GM23248 (cell line): Measurements from ENCODE around the gene SPRN. TPM values are rescaled to one million over a fixed set of nuclear protein-coding genes. Genes with fewer than 3 reads are reported as not detected.
"Not testable (repeated sequence)": the region's sequence is repeated elsewhere in the genome, so short reads cannot be mapped to it uniquely, and the experiment has no call there.

ENCODE experiments used
- DNase-seq: peaks from one replicate; pipeline ENCODE4 v3.0.0-alpha.2; 2015
- H2AFZ ChIP-seq: fragments of 200-600 bp; sonication (generic); 2 replicates; pipeline ENCODE4 v1.6.1; 2016; ENCODE audit warnings: antibody characterized with exemption
- H3F3A ChIP-seq: fragments of 200-600 bp; sonication (generic); 2 replicates; pipeline ENCODE4 v1.6.1; 2016; ENCODE audit warnings: mild to moderate bottlenecking, antibody characterized with exemption, mixed run types; ENCODE audit not compliant: insufficient read depth
- H3K27ac ChIP-seq: fragments of 200-600 bp; sonication (generic); 2 replicates; pipeline ENCODE4 v1.5.1; 2016; ENCODE audit warnings: mild to moderate bottlenecking
- H3K27me3 ChIP-seq: fragments of 200-600 bp; sonication (generic); replicated peaks from 2 replicates; pipeline ENCODE4 v1.6.1; 2016; ENCODE audit warnings: mild to moderate bottlenecking; ENCODE audit not compliant: insufficient read depth
- H3K36me3 ChIP-seq: fragments of 200-600 bp; sonication (generic); 2 replicates; pipeline ENCODE4 v1.6.1; 2016; ENCODE audit warnings: low read depth, mild to moderate bottlenecking
- H3K4me1 ChIP-seq: fragments of 200-600 bp; sonication (generic); 2 replicates; pipeline ENCODE4 v1.6.1; 2016; ENCODE audit warnings: mild to moderate bottlenecking; ENCODE audit not compliant: insufficient read depth
- H3K4me2 ChIP-seq: fragments of 200-600 bp; sonication (generic); one replicate; pipeline ENCODE4 v1.6.1; 2016; ENCODE audit warnings: mild to moderate bottlenecking; ENCODE audit not compliant: unreplicated experiment
- H3K4me3 ChIP-seq: fragments of 200-600 bp; sonication (generic); 2 replicates; pipeline ENCODE4 v1.5.1; 2016; ENCODE audit warnings: mild to moderate bottlenecking
- H3K79me2 ChIP-seq: fragments of 200-600 bp; sonication (generic); 2 replicates; pipeline ENCODE4 v1.6.1; 2016; ENCODE audit warnings: mild to moderate bottlenecking; ENCODE audit not compliant: insufficient read depth
- H3K9ac ChIP-seq: fragments of 200-600 bp; sonication (generic); 2 replicates; pipeline ENCODE4 v1.6.1; 2016; ENCODE audit warnings: mild to moderate bottlenecking
- H3K9me2 ChIP-seq: fragments of 200-600 bp; sonication (generic); 2 replicates; pipeline ENCODE4 v1.6.1; 2016; ENCODE audit warnings: mixed run types, mild to moderate bottlenecking, moderate library complexity; ENCODE audit not compliant: insufficient read depth
- H3K9me3 ChIP-seq: fragments of 200-600 bp; sonication (generic); one replicate; pipeline ENCODE4 v1.6.1; 2017; ENCODE audit warnings: low read depth
- H4K20me1 ChIP-seq: fragments of 200-600 bp; sonication (generic); 2 replicates; pipeline ENCODE4 v1.6.0; 2016; ENCODE audit not compliant: insufficient read depth
- EZH2 ChIP-seq: fragments of 200-600 bp; sonication (generic); IDR thresholded peaks from 2 replicates; pipeline ENCODE4 v1.6.1; 2018; ENCODE audit warnings: antibody characterized with exemption, mild to moderate bottlenecking; ENCODE audit not compliant: insufficient read depth, poor library complexity, severe bottlenecking
- EZH2phosphoT487 ChIP-seq: fragments of 200-600 bp; sonication (generic); IDR thresholded peaks from 2 replicates; pipeline ENCODE4 v1.6.1; 2018; ENCODE audit warnings: antibody characterized with exemption, moderate library complexity, mild to moderate bottlenecking, low read depth; ENCODE audit not compliant: insufficient read depth
- WGBS, 2 experiments: methylation state at CpG; one replicate each; pipeline ENCODE4 v1.1.6; 2015 to 2017; ENCODE audit warnings: low lambda C conversion rate in 2 of 2, low coverage in 1 of 2; ENCODE audit errors: missing lambda C conversion rate in 2 of 2; 5-methylcytosine and 5-hydroxymethylcytosine counted together
- in situ Hi-C: fragments of 300-500 bp; cut with MboI; formaldehyde crosslinking; loops from 2 replicates; pipeline ENCODE4 v1.15.0; 2020
- polyA plus RNA-seq: library from polyadenylated mRNA; unstranded; fragments of >200 nt; fragmentation: Nextera tagmentation; extraction: Ambion mirVana; gene quantifications from 2 replicates; pipeline ENCODE4 v1.2.1, GENCODE V29; 2016
- total RNA-seq: library from RNA; depleted of rRNA; stranded (reverse); fragments of >200 nt; shearing (Covaris generic); gene quantifications from 2 replicates; pipeline ENCODE4 v1.2.3, GENCODE V29; 2014

Gene SPRN
- total and polyA plus RNA-seq, 2 experiments from 2014 or later, result 0.22 to 0.34 TPM

DNA sequence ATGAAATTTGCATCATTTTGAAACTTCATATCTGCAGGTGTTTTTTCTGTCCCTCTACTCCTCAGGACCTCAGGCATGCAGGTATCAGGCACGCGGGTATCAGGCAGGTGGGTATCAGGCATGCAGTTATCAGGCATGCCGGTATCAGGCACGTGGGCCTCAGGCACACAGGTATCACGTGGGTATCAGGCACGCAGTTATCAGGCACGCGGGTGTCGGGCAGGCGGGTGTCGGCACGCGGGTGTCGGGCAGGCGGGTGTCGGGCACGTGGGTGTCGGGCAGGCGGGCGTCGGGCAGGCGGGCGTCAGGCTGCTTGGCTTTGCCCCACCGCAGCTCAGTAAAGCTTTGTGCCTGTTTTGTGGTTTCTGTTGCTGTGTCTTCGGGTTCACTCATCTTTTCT lies 8.7 kb downstream of the SPRN start:
- H3K27me3 ChIP-seq, result no peaks in the 10 kb centered on the region
- no peaks in the 10 kb centered on the region for H3K4me1 ChIP-seq
- no peak overlapping the region for H3K4me3 ChIP-seq
- peaks cover 29% of the 10 kb centered on the region for H3K36me3 ChIP-seq
- peaks cover 37% of the 10 kb centered on the region for H3K79me2 ChIP-seq
- no peaks in the 10 kb centered on the region for H3F3A ChIP-seq
- H4K20me1 ChIP-seq, result 0 out of 2 replicates have a peak, but pooled peaks cover 3% of the 10 kb centered on the region
- H2AFZ ChIP-seq, result no peak overlapping the region
- 93 to 98% methylated on average over 22 to 25 of the region's 25 CpGs for WGBS, 2 experiments
- H3K27ac ChIP-seq, result no peak overlapping the region
- in situ Hi-C loops, result no loop called here
- no peak overlapping the region for H3K9ac ChIP-seq
- TF ChIP-seq EZH2 (no peak), EZH2phosphoT487 (no peak)
- DNase-seq, result no peak
- H3K9me2 ChIP-seq, result no peaks in the 10 kb centered on the region
- H3K4me2 ChIP-seq, result no peak overlapping the region
- peaks cover 5% of the 10 kb centered on the region for H3K9me3 ChIP-seq

GRCh38 chr10:133414401-133414800 lies 10.0 kb downstream of the SPRN start:
- H3K4me2 ChIP-seq, H3K9me3 ChIP-seq: not testable (repeated sequence)
- peaks cover 39% of the 10 kb centered on the region for H3K36me3 ChIP-seq

GRCh38 chr10:133412381-133412711 lies 12.1 kb downstream of the SPRN start:
- peaks cover 71% of the 10 kb centered on the region for H3K79me2 ChIP-seq
- no peak overlapping the region for H3K4me2 ChIP-seq
- 0 out of 2 replicates have a peak, but pooled peaks cover under 1% of the 10 kb centered on the region for H3F3A ChIP-seq
- in situ Hi-C loops, result no loop called here
- no peak overlapping the region for H3K4me3 ChIP-seq
- no peak overlapping the region for H3K27ac ChIP-seq
- H3K27me3 ChIP-seq, result no peaks in the 10 kb centered on the region
- no peak for TF ChIP-seq EZH2
- TF ChIP-seq EZH2phosphoT487, result no peak
- peaks cover 5% of the 10 kb centered on the region for H3K9me3 ChIP-seq
- H3K9ac ChIP-seq, result no peak overlapping the region
- peaks cover 9% of the 10 kb centered on the region; the same call in 1 of the 2 replicates for H4K20me1 ChIP-seq
- no peaks in the 10 kb centered on the region for H3K9me2 ChIP-seq
- peaks cover 52% of the 10 kb centered on the region for H3K36me3 ChIP-seq
- DNase-seq, result no peak
- H2AFZ ChIP-seq, result no peak overlapping the region
- H3K4me1 ChIP-seq, result no peaks in the 10 kb centered on the region

More at GRCh38 chr10:133414401-133414800, 10.0 kb downstream of the SPRN start:
- H3K27ac ChIP-seq, H3F3A ChIP-seq, H3K4me3 ChIP-seq, DNase-seq, in situ Hi-C loops, H3K4me1 ChIP-seq, H3K9ac ChIP-seq, H4K20me1 ChIP-seq, H3K9me2 ChIP-seq, H3K27me3 ChIP-seq, H2AFZ ChIP-seq: not testable (repeated sequence)
- WGBS, 2 experiments, result 95 to 98% methylated on average over 5 to 19 of the region's 23 CpGs
- peaks cover 51% of the 10 kb centered on the region for H3K79me2 ChIP-seq

GRCh38 chr10:133411523-133412380 lies 12.7 kb downstream of the SPRN start:
- in situ Hi-C loops, result no loop called here
- Histone ChIP-seq H3K4me2 (no peak overlapping the region), H4K20me1 (peaks cover 9% of the 10 kb centered on the region; the same call in 1 of the 2 replicates), H2AFZ (no peak overlapping the region), H3K79me2 (peaks cover 77% of the 10 kb centered on the region), H3K9ac (no peak overlapping the region), H3K9me2 (no peaks in the 10 kb centered on the region), H3K4me3 (no peak overlapping the region), H3K27me3 (no peaks in the 10 kb centered on the region), H3K36me3 (peaks cover 52% of the 10 kb centered on the region), H3F3A (0 out of 2 replicates have a peak, but pooled peaks cover 5% of the 10 kb centered on the region), H3K9me3 (peaks cover 5% of the 10 kb centered on the region), H3K4me1 (no peaks in the 10 kb centered on the region), H3K27ac (no peak overlapping the region)
- TF ChIP-seq EZH2phosphoT487, result no peak
- no peak for TF ChIP-seq EZH2
- no peak for DNase-seq
- WGBS, 2 experiments, result 95 to 98% methylated on average over 7 of the region's 7 CpGs
